OCI-LY7 (cell line): Measurements from ENCODE around the gene PGAP2. TPM values are rescaled to one million over a fixed set of nuclear protein-coding genes. Genes with fewer than 3 reads are reported as not detected.
A peak's percentile ranks its signal among the peaks of the same experiment; 100 is the strongest.

Experiments
- BruUV-seq: library from RNA; stranded (reverse); fragments of 400-500 nt; replicated peaks from 2 replicates; lab custom pipeline; 2021; lab: Mats Ljungman, UMichigan
- CTCF ChIA-PET: fragments of 300-600 bp; sonication (Branson Sonifier 250); formaldehyde crosslinking; loops from one replicate; lab custom pipeline; 2022; ENCODE audit warnings: antibody characterized with exemption; ENCODE audit not compliant: unreplicated experiment; lab: Charles Lee
- POLR2A ChIA-PET: fragments of 300-600 bp; sonication (Branson Sonifier 250); formaldehyde crosslinking; loops from one replicate; lab custom pipeline; 2022; ENCODE audit warnings: antibody characterized with exemption; lab: Charles Lee
- DNase-seq: peaks from one replicate; pipeline ENCODE4 v3.0.0-alpha.2; 2015; ENCODE audit warnings: low spot score
- H2AFZ ChIP-seq: fragments of 200-600 bp; sonication (generic), shearing (Covaris generic); 2 replicates; pipeline ENCODE4 v1.6.1; 2014; ENCODE audit warnings: mild to moderate bottlenecking, antibody characterized with exemption, low read length, moderate library complexity
- H3K27ac ChIP-seq: fragments of 200-600 bp; sonication (generic); 2 replicates; pipeline ENCODE4 v1.5.1; 2014; ENCODE audit warnings: mixed run types, low read depth, mild to moderate bottlenecking, moderate library complexity, low read length, inconsistent platforms; ENCODE audit not compliant: poor library complexity, severe bottlenecking
- H3K36me3 ChIP-seq: fragments of 200-600 bp; sonication (generic); 2 replicates; pipeline ENCODE4 v1.6.1; 2014; ENCODE audit warnings: mild to moderate bottlenecking, antibody characterized with exemption, low read length, moderate library complexity, mixed read lengths; ENCODE audit not compliant: insufficient read depth
- H3K4me1 ChIP-seq: fragments of 200-600 bp; sonication (generic); 2 replicates; pipeline ENCODE4 v1.5.1; 2014; ENCODE audit warnings: mild to moderate bottlenecking, low read length; ENCODE audit not compliant: insufficient read depth, poor library complexity, severe bottlenecking
- H3K4me2 ChIP-seq: fragments of 200-600 bp; sonication (generic); 2 replicates; pipeline ENCODE4 v1.6.1; 2014; ENCODE audit warnings: mild to moderate bottlenecking, low read length
- H3K4me3 ChIP-seq: fragments of 200-600 bp; sonication (generic); 2 replicates; pipeline ENCODE4 v1.5.1; 2014; ENCODE audit warnings: mild to moderate bottlenecking, low read depth, low read length; ENCODE audit not compliant: poor library complexity, severe bottlenecking
- H3K79me2 ChIP-seq: fragments of 200-600 bp; sonication (generic); 2 replicates; pipeline ENCODE4 v1.6.1; 2016; ENCODE audit warnings: low read depth, mild to moderate bottlenecking, low read length, moderate library complexity, mixed read lengths; ENCODE audit not compliant: insufficient read depth
- H3K9me2 ChIP-seq: fragments of 200-600 bp; sonication (generic); 2 replicates; pipeline ENCODE4 v1.6.1; 2016; ENCODE audit warnings: mild to moderate bottlenecking, low read length, mixed read lengths; ENCODE audit not compliant: insufficient read depth
- H3K9me3 ChIP-seq: fragments of 200-600 bp; sonication (generic); 2 replicates; pipeline ENCODE4 v1.6.1; 2014; ENCODE audit warnings: mild to moderate bottlenecking, mixed run types, low read length, mixed read lengths
- H4K20me1 ChIP-seq: fragments of 200-600 bp; sonication (generic); 2 replicates; pipeline ENCODE4 v1.6.1; 2014; ENCODE audit warnings: mild to moderate bottlenecking, antibody characterized with exemption, low read length, moderate library complexity, mixed read lengths; ENCODE audit not compliant: insufficient read depth
- EZH2phosphoT487 ChIP-seq: fragments of 200-600 bp; sonication (generic); IDR thresholded peaks from 2 replicates; pipeline ENCODE4 v1.6.1; 2018; ENCODE audit warnings: low read depth, borderline replicate concordance, mild to moderate bottlenecking, mixed run types, antibody characterized with exemption, low read length, moderate library complexity, mixed read lengths
- intact Hi-C: fragments of 100-400 bp; cut with micrococcal nuclease; formaldehyde crosslinking; loops from one replicate; pipeline ENCODE4 v1.10.0; 2022; ENCODE audit not compliant: unreplicated experiment
- total RNA-seq, 2 experiments: library from RNA; depleted of rRNA in 1 of 2; stranded (reverse); fragments of >200 nt in 1 of 2; shearing (Covaris generic) in 1 of 2; gene quantifications; 2 replicates each; pipeline ENCODE4 v1.2.3, GENCODE V29; 2014 to 2022
- TF ChIP-seq, protein P1 (sequence below): fragments of 200-600 bp; sonication (generic); conservative IDR thresholded peaks from 2 replicates; pipeline ENCODE4 v1.5.1; 2014; ENCODE audit warnings: mild to moderate bottlenecking, antibody characterized with exemption, low read length, moderate library complexity, mixed read lengths

The PGAP2 gene
- total RNA-seq, 2 experiments from 2014 or later: 23.9 to 44.0 TPM

DNA sequence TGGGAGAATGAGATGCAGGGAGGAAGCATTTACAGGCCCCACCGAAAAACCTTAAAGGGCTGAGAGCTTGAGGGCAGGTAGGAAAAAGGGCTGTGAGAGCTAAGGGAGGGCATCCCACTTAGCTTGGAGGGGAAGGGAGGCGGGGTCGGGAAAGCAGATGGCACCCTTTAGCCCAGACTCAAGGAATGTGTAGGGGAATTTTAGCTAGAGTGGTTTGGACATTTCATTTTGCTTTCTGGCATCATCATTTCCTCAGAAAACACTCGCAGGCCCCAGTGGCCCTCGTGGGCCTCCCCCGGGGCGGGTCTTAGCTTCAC lies 46.3 kb downstream of the PGAP2 start:
- Histone ChIP-seq H3K9me3 (no peaks in the 10 kb centered on the region), H3K79me2 (peaks cover 40% of the 10 kb centered on the region), H3K4me2 (peak overlapping the region; percentile 84), H3K9me2 (no peaks in the 10 kb centered on the region), H3K27ac (peak overlapping the region; percentile 94), H3K4me3 (peak overlapping the region; percentile 81), H2AFZ (peak overlapping the region; percentile 86), H3K4me1 (peaks cover 56% of the 10 kb centered on the region), H3K36me3 (no peaks in the 10 kb centered on the region), H4K20me1 (no peaks in the 10 kb centered on the region)
- no TSS peak for BruUV-seq
- DNase-seq: no peak
- intact Hi-C loops: loop anchor here (1.0 to 10.0 kb wide), 4 partner anchors 40 to 218 kb away; no protein-coding TSS in a partner anchor
- no peak for TF ChIP-seq EZH2phosphoT487
- TF ChIP-seq, protein P1, sequence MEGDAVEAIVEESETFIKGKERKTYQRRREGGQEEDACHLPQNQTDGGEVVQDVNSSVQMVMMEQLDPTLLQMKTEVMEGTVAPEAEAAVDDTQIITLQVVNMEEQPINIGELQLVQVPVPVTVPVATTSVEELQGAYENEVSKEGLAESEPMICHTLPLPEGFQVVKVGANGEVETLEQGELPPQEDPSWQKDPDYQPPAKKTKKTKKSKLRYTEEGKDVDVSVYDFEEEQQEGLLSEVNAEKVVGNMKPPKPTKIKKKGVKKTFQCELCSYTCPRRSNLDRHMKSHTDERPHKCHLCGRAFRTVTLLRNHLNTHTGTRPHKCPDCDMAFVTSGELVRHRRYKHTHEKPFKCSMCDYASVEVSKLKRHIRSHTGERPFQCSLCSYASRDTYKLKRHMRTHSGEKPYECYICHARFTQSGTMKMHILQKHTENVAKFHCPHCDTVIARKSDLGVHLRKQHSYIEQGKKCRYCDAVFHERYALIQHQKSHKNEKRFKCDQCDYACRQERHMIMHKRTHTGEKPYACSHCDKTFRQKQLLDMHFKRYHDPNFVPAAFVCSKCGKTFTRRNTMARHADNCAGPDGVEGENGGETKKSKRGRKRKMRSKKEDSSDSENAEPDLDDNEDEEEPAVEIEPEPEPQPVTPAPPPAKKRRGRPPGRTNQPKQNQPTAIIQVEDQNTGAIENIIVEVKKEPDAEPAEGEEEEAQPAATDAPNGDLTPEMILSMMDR: no peak
- POLR2A ChIA-PET: interaction anchor here (0.6 to 4.8 kb wide), 38 partner anchors 9 to 393 kb away, joined by 3 to 75 read pairs (median 5); partner anchors contain the start of gene RHOG
- CTCF ChIA-PET: interaction anchor here (0.6 to 3.2 kb wide), 21 partner anchors 11 to 242 kb away, joined by 3 to 32 read pairs (median 5); partner anchors contain the start of gene RHOG

DNA sequence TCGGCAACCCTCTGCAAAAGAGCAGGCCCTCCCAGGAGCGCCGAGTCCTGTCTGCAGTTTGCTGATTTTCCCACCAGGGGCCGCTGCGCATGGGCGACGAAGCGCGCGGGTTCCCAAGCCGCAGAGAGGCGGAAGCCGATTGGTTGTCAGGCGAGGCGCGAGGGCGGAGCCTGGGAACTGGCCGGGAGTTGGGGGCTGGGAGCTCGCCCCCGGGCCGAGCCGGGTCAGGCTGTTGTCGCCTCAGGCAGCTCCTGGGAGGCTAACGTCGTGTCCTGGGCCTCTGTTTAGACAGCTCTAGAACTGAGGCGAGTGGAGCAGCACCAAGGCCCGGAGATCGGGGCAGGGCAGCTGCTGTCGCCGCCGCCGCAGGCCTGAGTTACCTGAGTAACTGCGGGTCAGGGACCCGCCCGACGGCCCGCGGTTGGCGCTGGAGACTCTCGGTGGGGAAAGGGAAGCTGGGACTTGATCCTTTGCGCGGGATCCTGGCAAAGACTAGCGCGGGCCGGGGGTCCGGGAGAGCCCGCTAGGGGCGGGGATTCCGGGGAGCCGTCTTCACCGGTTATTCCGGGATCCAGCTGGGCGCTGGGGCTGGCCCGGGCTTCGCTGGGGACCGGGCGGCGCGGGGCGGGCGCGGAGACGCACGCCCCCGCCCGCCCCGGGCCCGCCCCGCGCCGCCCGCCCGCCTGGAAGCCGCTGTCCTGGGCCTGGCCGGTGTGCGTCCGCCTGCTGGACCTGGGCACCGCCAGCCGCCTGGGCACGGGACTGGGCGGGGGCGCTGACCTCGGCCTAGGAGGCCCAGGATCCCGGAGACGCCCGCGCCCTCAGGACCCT lies 46.8 kb downstream of the PGAP2 start, which contains the start of gene STIM1:
STIM1 (plus strand) TSS at position 688 of the 831 bp plus-strand sequence. CDS start 607 bp downstream, outside the sequence.
- Histone ChIP-seq H4K20me1 (no peaks in the 10 kb centered on the region), H3K79me2 (peaks cover 46% of the 10 kb centered on the region), H3K4me1 (peaks cover 62% of the 10 kb centered on the region), H3K4me3 (peak within 1 kb of the TSS; percentile 81), H3K4me2 (peak within 1 kb of the TSS; percentile 96), H2AFZ (peak within 1 kb of the TSS; percentile 86), H3K36me3 (no peaks in the 10 kb centered on the region), H3K27ac (peak within 1 kb of the TSS; percentile 94), H3K9me2 (no peaks in the 10 kb centered on the region), H3K9me3 (no peaks in the 10 kb centered on the region)
- ChIA-PET POLR2A (interaction anchor here (0.6 to 4.8 kb wide), 35 partner anchors 9 to 393 kb away, joined by 3 to 75 read pairs (median 6); partner anchors contain the start of gene RHOG), CTCF (interaction anchor here (0.6 to 3.2 kb wide), 22 partner anchors 11 to 241 kb away, joined by 3 to 32 read pairs (median 5); partner anchors contain the start of gene RHOG)
- TF ChIP-seq, protein P1: peak; percentile 89
- no peak for TF ChIP-seq EZH2phosphoT487
- intact Hi-C loops: loop anchor here (1.0 to 10.0 kb wide), 4 partner anchors 40 to 217 kb away; no protein-coding TSS in a partner anchor
- BruUV-seq: no TSS peak
- peak; percentile 96 for DNase-seq
